ENCODE data around the gene LRRC45. TPM values are rescaled to one million over a fixed set of nuclear protein-coding genes. Genes with fewer than 3 reads are reported as not detected.

LRRC45 gene
- total RNA-seq, 1 donor from 2014 or later: 29.4 TPM

GRCh38 chr17:82060001-82060380 is 36.9 kb downstream of the LRRC45 start:
- H3K4me1 Mint-ChIP-seq (ENCODE audit: unreplicated experiment): no peaks in the 10 kb centered on the region
- no peaks in the 10 kb centered on the region for H3K9me3 Mint-ChIP-seq
- no peak overlapping the region for H3K4me3 Mint-ChIP-seq
- H3K27me3 Mint-ChIP-seq: no peaks in the 10 kb centered on the region
- no peak for DNase-seq (ENCODE audit: extremely low spot score, unreplicated experiment)
- H3K36me3 Mint-ChIP-seq: no peaks in the 10 kb centered on the region
- no peak overlapping the region for H3K27ac Mint-ChIP-seq
- TF ChIP-seq, protein P1, sequence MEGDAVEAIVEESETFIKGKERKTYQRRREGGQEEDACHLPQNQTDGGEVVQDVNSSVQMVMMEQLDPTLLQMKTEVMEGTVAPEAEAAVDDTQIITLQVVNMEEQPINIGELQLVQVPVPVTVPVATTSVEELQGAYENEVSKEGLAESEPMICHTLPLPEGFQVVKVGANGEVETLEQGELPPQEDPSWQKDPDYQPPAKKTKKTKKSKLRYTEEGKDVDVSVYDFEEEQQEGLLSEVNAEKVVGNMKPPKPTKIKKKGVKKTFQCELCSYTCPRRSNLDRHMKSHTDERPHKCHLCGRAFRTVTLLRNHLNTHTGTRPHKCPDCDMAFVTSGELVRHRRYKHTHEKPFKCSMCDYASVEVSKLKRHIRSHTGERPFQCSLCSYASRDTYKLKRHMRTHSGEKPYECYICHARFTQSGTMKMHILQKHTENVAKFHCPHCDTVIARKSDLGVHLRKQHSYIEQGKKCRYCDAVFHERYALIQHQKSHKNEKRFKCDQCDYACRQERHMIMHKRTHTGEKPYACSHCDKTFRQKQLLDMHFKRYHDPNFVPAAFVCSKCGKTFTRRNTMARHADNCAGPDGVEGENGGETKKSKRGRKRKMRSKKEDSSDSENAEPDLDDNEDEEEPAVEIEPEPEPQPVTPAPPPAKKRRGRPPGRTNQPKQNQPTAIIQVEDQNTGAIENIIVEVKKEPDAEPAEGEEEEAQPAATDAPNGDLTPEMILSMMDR (conservative IDR thresholded peaks at IDR 0.05): no peak

- Mint-ChIP-seq H3K4me1 (ENCODE audit: unreplicated experiment) (no peaks in the 10 kb centered on the region), H3K9me3 (no peaks in the 10 kb centered on the region), H3K27ac (no peak overlapping the region), H3K36me3 (no peaks in the 10 kb centered on the region), H3K27me3 (no peaks in the 10 kb centered on the region), H3K4me3 (no peak overlapping the region)
- no peak for DNase-seq (ENCODE audit: extremely low spot score, unreplicated experiment)
- TF ChIP-seq, protein P1 (conservative IDR thresholded peaks at IDR 0.05): no peak
Observed at GRCh38 chr17:82060614-82061013, 37.5 kb downstream of the LRRC45 start.

- DNase-seq (ENCODE audit: extremely low spot score, unreplicated experiment): no peak
- Mint-ChIP-seq H3K4me3 (no peak overlapping the region), H3K9me3 (no peaks in the 10 kb centered on the region), H3K27ac (no peak overlapping the region), H3K36me3 (no peaks in the 10 kb centered on the region), H3K4me1 (ENCODE audit: unreplicated experiment) (no peaks in the 10 kb centered on the region), H3K27me3 (no peaks in the 10 kb centered on the region)
- TF ChIP-seq, protein P1 (conservative IDR thresholded peaks at IDR 0.05): no peak
Observed at GRCh38 chr17:82061047-82061925, 38.2 kb downstream of the LRRC45 start.

- Mint-ChIP-seq H3K4me1 (ENCODE audit: unreplicated experiment) (no peaks in the 10 kb centered on the region), H3K36me3 (no peaks in the 10 kb centered on the region), H3K27me3 (no peaks in the 10 kb centered on the region), H3K27ac (no peak overlapping the region), H3K9me3 (no peaks in the 10 kb centered on the region), H3K4me3 (no peak overlapping the region)
- TF ChIP-seq, protein P1 (conservative IDR thresholded peaks at IDR 0.05): no peak
- no peak for DNase-seq (ENCODE audit: extremely low spot score, unreplicated experiment)
Observed at GRCh38 chr17:82062076-82062983, 39.2 kb downstream of the LRRC45 start.

DNA sequence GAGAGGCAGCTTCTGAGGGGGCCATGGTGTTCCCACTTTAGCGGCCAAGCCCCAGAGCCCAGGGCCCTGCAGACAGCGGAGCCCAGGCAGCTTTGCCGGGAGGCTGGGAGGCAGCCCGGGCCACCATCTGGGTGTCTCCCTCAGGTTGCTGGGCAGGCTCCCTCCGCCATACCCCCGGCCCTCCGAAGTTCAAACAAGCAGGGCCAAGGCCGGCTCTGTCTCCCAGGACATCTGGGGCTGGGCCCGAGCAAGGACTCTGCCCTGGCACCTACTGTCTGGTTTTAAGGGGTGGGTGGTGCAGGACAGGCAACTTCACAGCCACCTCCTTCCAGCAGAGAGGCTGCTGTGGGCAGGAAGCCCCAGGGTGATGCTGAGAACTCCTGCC is 39.9 kb downstream of the LRRC45 start:
- H3K4me3 Mint-ChIP-seq: no peak overlapping the region
- H3K27ac Mint-ChIP-seq: no peak overlapping the region
- DNase-seq (ENCODE audit: extremely low spot score, unreplicated experiment): no peak
- TF ChIP-seq, protein P1 (conservative IDR thresholded peaks at IDR 0.05): no peak
- H3K27me3 Mint-ChIP-seq: no peaks in the 10 kb centered on the region
- H3K4me1 Mint-ChIP-seq (ENCODE audit: unreplicated experiment): no peaks in the 10 kb centered on the region
- H3K36me3 Mint-ChIP-seq: no peaks in the 10 kb centered on the region
- no peaks in the 10 kb centered on the region for H3K9me3 Mint-ChIP-seq
